ENCODE measurements around the gene AS3MT.

GRCh38 chr10:102918817-102919245 lies 49.6 kb downstream of the AS3MT start:
- TF ChIP-seq CTCF (IDR thresholded peaks at IDR 0.05; ENCODE audit: low read length) (no peak), EZH2 (IDR thresholded peaks at IDR 0.05; ENCODE audit: borderline replicate concordance, low read length) (no peak)

All from OCI-LY1 (cell line).